ENCODE data around the gene PLEKHG3.
"Not testable (repeated sequence)": the region's sequence is repeated elsewhere in the genome, so short reads cannot be mapped to it uniquely, and the experiment has no call there.

The PLEKHG3 gene

GRCh38 chr14:64704143-64704742, at the start of gene PLEKHG3:
Gene PLEKHG3 (plus strand): TSS chr14:64704424. CDS start chr14:64727632, 23,208 bp downstream.
- DNase-seq, result no peak

GRCh38 chr14:64654901-64655300, 49.3 kb upstream of the PLEKHG3 start:
- DNase-seq, result no peak

GRCh38 chr14:64656986-64657385, 47.2 kb upstream of the PLEKHG3 start:
- DNase-seq, result no peak

GRCh38 chr14:64658201-64658600, 46.0 kb upstream of the PLEKHG3 start:
- no peak for DNase-seq

- not testable (repeated sequence) for DNase-seq
These were observed 45.4 kb upstream of the PLEKHG3 start for GRCh38 chr14:64658700-64659264.

- no peak for DNase-seq
These were observed 44.9 kb upstream of the PLEKHG3 start for GRCh38 chr14:64659366-64659765.

GRCh38 chr14:64663174-64663573, 41.0 kb upstream of the PLEKHG3 start:
- no peak for DNase-seq

- no peak for DNase-seq
These were observed 32.6 kb upstream of the PLEKHG3 start for GRCh38 chr14:64671591-64671990.

GRCh38 chr14:64673316-64673715, 30.9 kb upstream of the PLEKHG3 start:
- DNase-seq, result no peak

GRCh38 chr14:64673748-64674147, 30.5 kb upstream of the PLEKHG3 start:
- DNase-seq, result no peak

GRCh38 chr14:64674829-64675228, 29.4 kb upstream of the PLEKHG3 start:
- no peak for DNase-seq

GRCh38 chr14:64675312-64675711, 28.9 kb upstream of the PLEKHG3 start:
- no peak for DNase-seq

- no peak for DNase-seq
These were observed 27.7 kb upstream of the PLEKHG3 start for GRCh38 chr14:64676410-64677008.

GRCh38 chr14:64680013-64680713, 24.1 kb upstream of the PLEKHG3 start:
- DNase-seq, result no peak

- DNase-seq, result no peak
These were observed 23.5 kb upstream of the PLEKHG3 start for GRCh38 chr14:64680714-64681065.

- DNase-seq, result no peak
These were observed 22.2 kb upstream of the PLEKHG3 start for GRCh38 chr14:64681796-64682710.

GRCh38 chr14:64682843-64683242, 21.4 kb upstream of the PLEKHG3 start:
- DNase-seq, result no peak

- DNase-seq, result no peak
These were observed 21.0 kb upstream of the PLEKHG3 start for GRCh38 chr14:64683264-64683663.

GRCh38 chr14:64684091-64684490, 20.1 kb upstream of the PLEKHG3 start:
- no peak for DNase-seq

GRCh38 chr14:64685371-64686281, 18.6 kb upstream of the PLEKHG3 start:
- no peak for DNase-seq

GRCh38 chr14:64686282-64686615, 18.0 kb upstream of the PLEKHG3 start:
- DNase-seq, result no peak

GRCh38 chr14:64688031-64688430, 16.2 kb upstream of the PLEKHG3 start:
- DNase-seq, result no peak

Measured in NCI-H1436 treated with DMSO at 0.1 percent for 48 hours (cell line).